HG02981 (cell line): ENCODE measurements around the gene RHBDL1.

Experiments
- ATAC-seq: cut with Tn5 transposase; IDR thresholded peaks from one replicate; pipeline ENCODE4 v1.9.1; 2021; ENCODE audit warnings: mild to moderate bottlenecking, moderate library complexity; ENCODE audit not compliant: unreplicated experiment

Gene RHBDL1

GRCh38 chr16:674968-675883, at the start of gene RHBDL1:
TSS of gene RHBDL1 (plus strand) at chr16:675671. CDS start at chr16:675791, 120 bp downstream.
- ATAC-seq = no peak

- ATAC-seq = no peak
Measured at GRCh38 chr16:625977-626765, 49.3 kb upstream of the RHBDL1 start.

GRCh38 chr16:626787-627453, 48.6 kb upstream of the RHBDL1 start:
- ATAC-seq = no peak

- ATAC-seq = no peak
Measured at GRCh38 chr16:627454-628239, 47.8 kb upstream of the RHBDL1 start.

DNA sequence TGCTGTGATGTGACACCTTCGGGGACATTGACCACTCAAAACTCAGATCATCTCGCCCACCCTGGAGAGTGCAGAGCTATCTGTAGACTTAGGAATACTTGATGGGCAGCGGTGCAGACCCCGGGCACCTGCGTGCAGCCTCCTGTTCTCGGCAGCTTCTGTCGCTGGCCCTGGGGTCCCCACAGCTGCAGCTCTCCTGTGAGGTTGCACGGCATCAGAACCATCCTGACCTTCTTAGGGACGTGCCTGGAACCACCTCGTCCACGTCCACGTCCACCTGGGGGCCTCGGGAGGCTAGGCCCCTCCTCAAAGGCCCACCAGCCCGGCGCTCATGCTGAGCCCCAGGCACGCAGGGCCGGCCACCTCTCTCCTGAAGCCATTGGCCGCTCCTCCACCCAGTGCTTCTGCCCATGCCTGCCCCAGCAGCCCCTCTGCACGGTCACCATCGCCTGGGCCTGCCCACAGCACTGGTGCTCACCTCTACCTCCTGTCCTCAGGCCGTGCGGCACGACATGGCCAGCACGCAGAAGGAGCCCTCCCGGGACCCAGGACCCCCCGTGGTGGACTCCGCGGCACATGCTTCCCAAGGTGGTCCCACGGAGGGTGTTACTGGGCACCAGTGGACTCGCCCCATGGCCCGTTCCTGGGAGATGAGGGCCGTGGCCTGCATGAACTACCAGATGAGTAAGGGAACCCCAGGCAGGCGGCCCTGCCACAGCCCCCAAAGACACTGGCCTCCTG, 47.0 kb upstream of the RHBDL1 start:
- ATAC-seq = no peak

GRCh38 chr16:629185-629832, 46.2 kb upstream of the RHBDL1 start:
- no peak for ATAC-seq

GRCh38 chr16:629833-630248, 45.6 kb upstream of the RHBDL1 start:
- no peak for ATAC-seq

GRCh38 chr16:630249-630814, 45.1 kb upstream of the RHBDL1 start:
- no peak for ATAC-seq

DNA sequence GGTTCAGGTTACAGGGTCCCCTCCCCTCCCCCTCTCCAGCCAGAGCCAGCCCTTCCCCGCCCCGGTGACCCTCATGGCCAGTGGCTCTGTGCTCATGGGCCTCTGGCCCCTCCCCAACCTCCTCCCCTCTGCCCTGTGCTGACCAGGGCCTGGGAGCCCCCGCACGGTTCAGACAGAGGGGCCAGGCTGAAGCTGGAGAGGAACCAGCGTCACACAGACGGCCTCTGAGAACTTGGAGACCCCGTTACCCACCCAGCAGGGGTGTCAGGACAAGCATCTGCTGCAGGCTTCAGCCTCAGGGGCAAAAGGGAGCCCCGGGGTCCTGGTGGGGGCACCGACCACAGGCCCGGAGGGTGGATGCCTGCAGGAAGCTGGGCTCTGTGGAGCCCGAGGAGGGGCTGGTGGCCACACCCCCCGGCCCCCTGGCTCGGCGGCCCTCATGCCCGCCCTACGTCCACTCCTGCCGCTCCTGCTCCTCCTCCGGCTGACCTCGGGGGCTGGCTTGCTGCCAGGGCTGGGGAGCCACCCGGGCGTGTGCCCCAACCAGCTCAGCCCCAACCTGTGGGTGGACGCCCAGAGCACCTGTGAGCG, 44.6 kb upstream of the RHBDL1 start, which contains the start of gene WFIKKN1:
WFIKKN1 (plus strand) TSS at position 171 of the 591 bp plus-strand sequence; CDS start at position 440, 269 bp downstream.
- ATAC-seq = no peak

DNA sequence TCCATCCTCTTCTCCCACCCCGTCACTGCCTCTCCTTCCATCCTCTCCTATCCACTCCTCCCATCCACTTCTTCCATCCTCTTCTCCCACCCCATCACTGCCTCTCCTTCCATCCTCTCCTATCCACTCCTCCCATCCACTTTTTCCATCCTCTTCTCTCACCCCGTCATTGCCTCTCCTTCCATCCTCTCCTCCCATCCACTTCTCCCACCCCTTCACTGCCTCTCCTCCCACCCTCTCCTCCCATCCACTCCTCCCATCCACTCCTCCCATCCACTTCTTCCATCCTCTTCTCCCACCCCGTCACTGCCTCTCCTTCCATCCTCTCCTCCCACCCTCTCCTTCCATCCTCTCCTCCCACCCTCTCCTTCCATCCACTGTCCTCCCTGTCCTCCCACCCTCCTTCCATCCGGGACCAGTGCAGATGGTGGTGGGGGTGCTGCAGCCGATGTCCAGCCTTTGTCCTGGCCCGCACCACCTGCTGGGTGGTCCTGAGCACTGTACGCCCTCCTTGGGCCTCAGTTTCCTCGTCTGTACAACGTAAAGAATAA, 43.6 kb upstream of the RHBDL1 start:
- no peak for ATAC-seq

DNA sequence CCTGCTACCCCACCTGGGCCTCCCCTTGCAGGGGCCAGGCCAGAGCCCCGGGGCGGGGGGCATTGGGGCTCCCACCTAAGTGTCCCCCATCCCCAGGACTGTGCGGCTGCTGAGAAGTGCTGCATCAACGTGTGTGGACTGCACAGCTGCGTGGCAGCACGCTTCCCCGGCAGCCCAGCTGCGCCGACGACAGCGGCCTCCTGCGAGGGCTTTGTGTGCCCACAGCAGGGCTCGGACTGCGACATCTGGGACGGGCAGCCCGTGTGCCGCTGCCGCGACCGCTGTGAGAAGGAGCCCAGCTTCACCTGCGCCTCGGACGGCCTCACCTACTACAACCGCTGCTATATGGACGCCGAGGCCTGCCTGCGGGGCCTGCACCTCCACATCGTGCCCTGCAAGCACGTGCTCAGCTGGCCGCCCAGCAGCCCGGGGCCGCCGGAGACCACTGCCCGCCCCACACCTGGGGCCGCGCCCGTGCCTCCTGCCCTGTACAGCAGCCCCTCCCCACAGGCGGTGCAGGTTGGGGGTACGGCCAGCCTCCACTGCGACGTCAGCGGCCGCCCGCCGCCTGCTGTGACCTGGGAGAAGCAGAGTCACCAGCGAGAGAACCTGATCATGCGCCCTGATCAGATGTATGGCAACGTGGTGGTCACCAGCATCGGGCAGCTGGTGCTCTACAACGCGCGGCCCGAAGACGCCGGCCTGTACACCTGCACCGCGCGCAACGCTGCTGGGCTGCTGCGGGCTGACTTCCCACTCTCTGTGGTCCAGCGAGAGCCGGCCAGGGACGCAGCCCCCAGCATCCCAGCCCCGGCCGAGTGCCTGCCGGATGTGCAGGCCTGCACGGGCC, 42.8 kb upstream of the RHBDL1 start:
- no peak for ATAC-seq

GRCh38 chr16:633336-634050, 42.0 kb upstream of the RHBDL1 start:
- no peak for ATAC-seq

- ATAC-seq = no peak
Measured at GRCh38 chr16:634051-634670, 41.3 kb upstream of the RHBDL1 start.

DNA sequence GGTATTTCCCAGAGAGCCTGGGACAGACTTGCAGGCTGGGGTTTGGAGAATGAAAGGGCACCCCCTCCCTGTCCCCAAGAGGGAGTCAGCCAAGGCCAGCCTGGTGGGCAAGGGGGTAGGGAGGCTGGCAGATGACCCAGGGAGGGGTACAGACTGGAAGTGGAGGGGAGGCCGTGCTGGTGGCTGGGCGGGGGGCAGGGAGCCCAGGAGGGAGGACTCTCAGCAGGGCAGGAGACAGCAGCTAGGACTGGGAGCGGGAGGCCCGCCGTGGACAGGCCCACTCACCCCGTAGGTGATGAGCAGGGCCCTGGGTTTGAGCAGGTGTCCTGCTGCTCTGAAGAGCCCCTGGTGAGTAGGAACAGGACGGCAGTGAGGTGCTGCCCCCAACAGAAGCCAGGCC, 40.5 kb upstream of the RHBDL1 start:
- no peak for ATAC-seq

- peak; percentile 0 for ATAC-seq
Measured at GRCh38 chr16:635573-636205, 39.8 kb upstream of the RHBDL1 start.
